ENCODE measurements around the gene ZCCHC7.
"Not testable (repeated sequence)": the region's sequence is repeated elsewhere in the genome, so short reads cannot be mapped to it uniquely, and the experiment has no call there.

Gene ZCCHC7

DNA sequence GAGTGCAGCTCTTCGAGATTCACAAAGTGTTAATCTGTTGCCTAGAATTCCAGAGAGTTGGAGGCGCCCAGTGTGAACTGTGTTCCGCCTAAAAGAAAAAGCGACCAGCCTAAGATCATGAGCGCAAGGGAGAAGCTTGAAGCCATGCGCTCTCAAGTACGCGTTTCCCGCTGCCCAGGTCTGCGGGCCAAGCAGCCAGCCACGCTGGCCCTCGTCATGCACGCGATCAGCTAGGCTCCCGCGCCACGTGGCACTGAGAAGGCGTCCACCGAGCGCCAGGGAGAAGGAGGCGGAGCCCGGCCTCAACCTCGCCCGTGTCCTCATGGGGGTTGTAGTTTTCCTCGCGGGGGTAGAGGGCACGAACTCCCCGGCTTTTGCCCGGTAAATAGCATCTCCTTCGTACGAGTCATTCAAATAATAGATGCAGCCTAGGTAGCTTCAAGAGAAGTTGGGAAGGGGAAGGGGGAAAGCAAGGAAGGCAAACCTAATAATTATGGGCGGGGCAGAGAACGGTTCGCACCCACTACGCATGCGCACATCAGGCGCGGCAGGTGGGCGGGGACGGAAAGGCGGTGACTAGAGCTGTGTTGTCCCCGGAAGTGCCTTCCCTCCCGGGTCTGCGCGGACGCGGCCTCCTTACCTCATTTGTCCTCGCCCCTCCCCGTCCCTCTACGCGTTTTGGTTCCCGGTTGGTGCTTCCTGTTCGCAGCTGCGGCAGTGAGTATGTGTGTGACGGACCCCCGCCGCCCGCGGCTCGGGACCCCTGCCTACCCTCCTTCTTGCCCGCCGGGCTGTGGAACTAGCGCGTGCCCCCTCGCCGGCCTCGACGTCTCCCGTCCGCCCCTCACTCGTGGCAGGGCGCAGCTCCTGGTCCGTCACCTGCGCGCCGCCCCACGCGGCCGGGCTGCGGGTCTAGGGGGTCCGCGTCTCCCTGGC lies at the start of gene ZCCHC7:
TSS of gene ZCCHC7 (plus strand) at position 668 of the 936 bp plus-strand sequence.
- peak within 1 kb of the TSS; percentile 81 for H3K4me3 ChIP-seq (ENCODE audit: control insufficient read depth, low read depth, low read length)
- DNase-seq (ENCODE audit: low read depth), result peak; percentile 93
- TF ChIP-seq, protein P1, sequence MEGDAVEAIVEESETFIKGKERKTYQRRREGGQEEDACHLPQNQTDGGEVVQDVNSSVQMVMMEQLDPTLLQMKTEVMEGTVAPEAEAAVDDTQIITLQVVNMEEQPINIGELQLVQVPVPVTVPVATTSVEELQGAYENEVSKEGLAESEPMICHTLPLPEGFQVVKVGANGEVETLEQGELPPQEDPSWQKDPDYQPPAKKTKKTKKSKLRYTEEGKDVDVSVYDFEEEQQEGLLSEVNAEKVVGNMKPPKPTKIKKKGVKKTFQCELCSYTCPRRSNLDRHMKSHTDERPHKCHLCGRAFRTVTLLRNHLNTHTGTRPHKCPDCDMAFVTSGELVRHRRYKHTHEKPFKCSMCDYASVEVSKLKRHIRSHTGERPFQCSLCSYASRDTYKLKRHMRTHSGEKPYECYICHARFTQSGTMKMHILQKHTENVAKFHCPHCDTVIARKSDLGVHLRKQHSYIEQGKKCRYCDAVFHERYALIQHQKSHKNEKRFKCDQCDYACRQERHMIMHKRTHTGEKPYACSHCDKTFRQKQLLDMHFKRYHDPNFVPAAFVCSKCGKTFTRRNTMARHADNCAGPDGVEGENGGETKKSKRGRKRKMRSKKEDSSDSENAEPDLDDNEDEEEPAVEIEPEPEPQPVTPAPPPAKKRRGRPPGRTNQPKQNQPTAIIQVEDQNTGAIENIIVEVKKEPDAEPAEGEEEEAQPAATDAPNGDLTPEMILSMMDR (conservative IDR thresholded peaks at IDR 0.05; ENCODE audit: control insufficient read depth, insufficient read depth, low read depth, low read length), result no peak

DNA sequence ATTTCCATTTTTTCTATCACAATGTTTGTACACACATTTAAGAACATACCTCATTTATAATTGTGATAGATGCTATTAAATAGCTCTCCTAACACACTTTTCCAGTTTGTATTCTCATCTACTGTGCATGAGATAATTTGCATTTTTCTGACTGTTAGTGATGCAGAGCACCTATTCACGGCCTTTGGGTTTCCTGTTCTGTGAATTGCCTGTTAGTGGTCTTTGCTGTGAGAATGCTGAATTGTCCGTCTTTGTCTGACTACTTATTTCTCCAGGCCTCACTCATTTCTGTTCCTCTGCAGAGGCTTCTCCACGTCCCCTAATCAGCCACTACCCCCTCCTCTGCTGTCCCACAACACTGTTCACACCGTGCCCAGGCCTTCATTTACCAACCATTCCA lies 45.6 kb upstream of the ZCCHC7 start:
- not testable (repeated sequence) for DNase-seq (ENCODE audit: low read depth)

DNA sequence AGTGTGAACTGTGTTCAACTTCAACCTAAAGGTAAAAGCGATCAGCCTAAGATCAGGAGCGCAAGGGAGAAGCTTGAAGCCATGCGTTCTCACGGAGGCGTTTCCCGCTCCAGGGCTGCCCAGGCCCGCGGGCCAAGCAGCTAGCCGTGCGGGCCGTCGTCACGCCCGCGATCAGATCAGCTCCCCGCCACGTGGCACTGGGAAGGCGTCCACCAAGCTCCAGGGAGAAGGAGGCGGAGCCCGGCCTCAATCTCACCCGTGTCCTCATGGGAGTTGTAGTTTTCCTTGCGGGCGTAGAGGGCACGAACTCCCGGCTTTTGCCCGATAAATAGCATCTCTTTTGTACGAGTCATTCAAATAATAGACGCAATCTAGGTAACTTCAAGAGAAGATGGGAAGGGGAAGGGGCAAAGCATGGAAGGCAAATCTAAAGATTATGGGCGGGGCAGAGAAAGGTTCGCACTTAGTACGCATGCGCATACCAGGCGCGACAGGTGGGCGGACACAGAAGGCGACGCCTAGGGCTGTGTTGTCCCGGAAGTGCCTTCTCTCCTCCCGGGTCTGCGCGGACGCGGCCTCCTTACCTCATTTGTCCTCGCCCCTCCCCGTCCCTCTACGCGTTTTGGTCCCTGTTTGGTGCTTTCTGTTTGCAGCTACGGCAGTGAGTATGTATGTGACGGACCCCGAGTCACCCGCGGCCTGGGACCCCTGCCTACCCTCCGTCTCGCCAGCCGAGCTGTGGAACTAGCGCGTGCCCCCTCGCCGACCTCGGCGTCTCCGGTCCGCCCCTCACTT lies 40.8 kb upstream of the ZCCHC7 start:
- DNase-seq (ENCODE audit: low read depth), result peak; percentile 91
- TF ChIP-seq, protein P1 (conservative IDR thresholded peaks at IDR 0.05; ENCODE audit: control insufficient read depth, insufficient read depth, low read depth, low read length), result no peak
- H3K4me3 ChIP-seq (ENCODE audit: control insufficient read depth, low read depth, low read length), result peak overlapping the region; percentile 83

More for the DNA sequence above, 45.6 kb upstream of the ZCCHC7 start:
- not testable (repeated sequence) for H3K4me3 ChIP-seq (ENCODE audit: control insufficient read depth, low read depth, low read length)

DNA sequence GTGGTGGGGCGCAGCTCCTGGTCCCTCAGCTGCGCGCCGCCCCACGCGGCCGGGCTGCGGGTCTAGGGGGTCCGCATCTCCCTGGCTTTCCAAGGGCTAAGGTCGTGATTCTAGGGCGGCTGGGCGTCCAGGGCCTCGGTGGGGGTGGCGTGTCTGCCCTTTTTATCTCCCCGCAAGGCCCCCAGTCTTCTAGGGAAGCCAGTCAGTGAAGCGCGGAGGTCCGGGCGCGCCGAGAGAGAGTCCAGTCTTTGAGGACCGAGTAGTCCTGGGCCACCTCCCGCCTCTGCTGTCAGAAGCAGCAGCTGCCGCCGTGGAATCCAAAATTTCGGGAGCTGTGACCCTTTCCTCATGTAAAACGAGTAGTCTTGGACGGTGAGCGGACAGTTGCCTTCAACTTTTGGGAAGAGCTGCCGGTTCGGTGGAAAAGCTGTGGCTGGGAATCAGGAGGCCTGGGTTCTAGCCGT lies 40.2 kb upstream of the ZCCHC7 start:
- peak; percentile 9 for DNase-seq (ENCODE audit: low read depth)
- peak overlapping the region; percentile 83 for H3K4me3 ChIP-seq (ENCODE audit: control insufficient read depth, low read depth, low read length)

DNA sequence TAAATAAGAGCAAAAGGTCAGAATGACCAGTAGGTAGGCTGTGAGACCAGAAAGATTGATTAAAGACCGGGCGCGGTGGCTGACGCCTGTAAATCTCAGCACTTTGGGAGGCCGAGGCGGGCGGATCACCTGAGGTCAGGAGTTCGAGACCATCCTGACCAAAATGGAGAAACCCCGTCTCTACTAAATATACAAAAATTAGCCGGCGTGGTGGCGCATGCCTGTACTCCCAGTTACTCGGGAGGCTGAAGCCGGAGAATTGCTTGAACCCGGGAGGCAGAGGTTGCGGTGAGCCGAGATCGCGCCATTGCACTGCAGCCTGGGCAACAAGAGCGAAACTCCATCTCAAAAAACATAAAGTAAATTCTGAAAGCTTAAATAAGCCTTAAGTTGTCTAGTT lies 38.9 kb upstream of the ZCCHC7 start:
- DNase-seq (ENCODE audit: low read depth); H3K4me3 ChIP-seq (ENCODE audit: control insufficient read depth, low read depth, low read length): not testable (repeated sequence)

DNA sequence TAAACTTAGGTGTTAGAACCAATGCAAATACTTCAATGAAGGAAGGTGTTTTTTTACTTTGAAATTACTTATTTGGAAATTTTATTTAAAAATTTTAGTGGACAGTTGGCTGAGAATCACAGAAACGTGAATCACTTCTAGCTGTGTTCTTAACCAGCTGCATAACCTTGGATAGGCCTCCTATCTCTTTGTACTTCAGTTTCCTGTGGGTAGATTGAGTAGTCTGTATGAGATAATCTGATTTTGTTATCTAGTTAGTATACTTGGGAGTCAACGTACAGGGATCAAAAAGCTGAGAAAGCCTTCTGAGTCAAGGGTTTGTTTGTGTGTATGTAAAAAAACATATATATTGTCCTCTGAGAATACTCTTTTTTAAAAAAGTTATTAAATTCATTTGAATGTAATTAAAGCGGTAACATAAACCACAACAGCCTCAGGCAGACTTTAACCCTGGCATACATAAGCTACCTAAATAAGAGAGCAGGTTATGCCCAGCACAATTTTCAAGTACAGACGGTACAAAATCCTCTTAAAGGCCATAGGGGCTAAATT lies 38.1 kb upstream of the ZCCHC7 start:
- DNase-seq (ENCODE audit: low read depth), result peak; percentile 18
- TF ChIP-seq, protein P1 (conservative IDR thresholded peaks at IDR 0.05; ENCODE audit: control insufficient read depth, insufficient read depth, low read depth, low read length), result no peak
- H3K4me3 ChIP-seq (ENCODE audit: control insufficient read depth, low read depth, low read length), result no peak overlapping the region

DNA sequence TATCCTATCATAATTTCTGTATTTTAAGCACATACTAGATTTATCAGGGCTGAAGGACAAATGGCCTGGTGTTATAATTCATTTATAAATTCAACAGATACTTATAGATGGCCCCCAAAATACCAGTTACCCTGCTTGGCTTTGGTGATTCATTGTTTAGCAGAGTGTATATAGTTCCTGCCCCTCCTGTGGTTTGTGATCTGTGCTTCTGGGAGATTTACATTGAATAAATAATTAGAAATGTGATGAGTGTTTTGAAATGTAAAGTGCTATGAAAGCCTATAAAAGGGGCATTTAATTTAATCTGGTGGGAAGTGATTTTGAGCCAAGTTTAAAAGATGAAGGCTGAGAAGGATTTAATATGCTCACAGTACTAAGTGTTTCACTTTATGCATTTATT lies 36.7 kb upstream of the ZCCHC7 start:
- no peak overlapping the region for H3K4me3 ChIP-seq (ENCODE audit: control insufficient read depth, low read depth, low read length)
- no peak for DNase-seq (ENCODE audit: low read depth)
- TF ChIP-seq, protein P1 (conservative IDR thresholded peaks at IDR 0.05; ENCODE audit: control insufficient read depth, insufficient read depth, low read depth, low read length), result no peak

DNA sequence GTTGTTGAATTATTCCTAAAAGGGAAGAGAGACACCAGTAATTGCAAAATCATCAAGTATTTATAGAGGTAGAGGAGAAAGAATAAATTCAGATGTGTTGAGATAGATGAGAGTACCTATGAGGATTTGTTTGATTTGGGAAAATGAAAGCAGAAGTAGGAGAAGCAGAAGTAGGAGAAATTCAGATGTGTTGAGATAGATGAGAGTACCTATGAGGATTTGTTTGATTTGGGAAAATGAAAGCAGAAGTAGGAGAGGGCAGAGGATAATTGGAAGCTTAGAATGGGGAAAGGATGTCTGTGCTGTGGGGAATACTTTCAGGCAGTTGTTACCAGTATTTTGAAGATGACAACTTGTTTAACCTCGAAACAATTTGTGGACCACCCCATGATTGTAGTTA lies 35.1 kb upstream of the ZCCHC7 start:
- no peak overlapping the region for H3K4me3 ChIP-seq (ENCODE audit: control insufficient read depth, low read depth, low read length)
- TF ChIP-seq, protein P1 (conservative IDR thresholded peaks at IDR 0.05; ENCODE audit: control insufficient read depth, insufficient read depth, low read depth, low read length), result no peak
- DNase-seq (ENCODE audit: low read depth), result no peak

DNA sequence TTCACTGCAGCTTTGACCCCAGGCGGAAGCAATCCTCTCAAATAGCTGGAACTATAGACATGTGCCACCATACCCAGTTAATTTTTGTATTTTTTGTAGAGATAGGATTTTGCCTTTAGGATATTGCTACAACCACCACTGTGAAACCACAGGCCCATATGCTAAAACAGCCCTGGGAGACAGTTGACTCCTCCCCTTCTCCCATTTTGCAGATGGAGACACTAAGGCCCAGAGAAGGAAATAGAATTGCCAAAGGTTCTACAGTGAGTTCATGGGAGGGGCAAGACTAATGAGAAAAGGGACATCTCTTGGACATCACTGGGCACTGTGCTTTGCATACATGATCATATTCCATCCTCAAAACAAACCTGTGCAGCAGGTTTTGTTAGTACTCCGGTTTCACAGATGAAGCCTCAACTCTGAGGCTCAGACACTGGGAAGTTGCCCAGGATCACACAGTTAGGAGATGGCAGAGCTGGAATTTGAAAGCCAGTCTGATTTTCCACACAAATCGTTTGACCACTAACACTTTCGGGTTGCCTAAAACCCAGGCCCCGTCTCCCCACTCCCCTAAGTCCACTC lies 27.6 kb upstream of the ZCCHC7 start:
- DNase-seq (ENCODE audit: low read depth); H3K4me3 ChIP-seq (ENCODE audit: control insufficient read depth, low read depth, low read length): not testable (repeated sequence)

All from fibroblast of mammary gland (primary cell).